ENCODE results near the gene KIF3A. TPM values are rescaled to one million over a fixed set of nuclear protein-coding genes. Genes with fewer than 3 reads are reported as not detected.
A peak's percentile ranks its signal among the peaks of the same experiment; 100 is the strongest.

Gene KIF3A
- 10 to 100 TPM in 2 of 10 donors, 1 to 10 TPM in 8; 6.5 to 12.2 (median 8.5) TPM for polyA plus RNA-seq (ENCODE audit: insufficient read length in 10 of 10)
- long read RNA-seq, donor 1: 0 reads
- long read RNA-seq, donor 2: 0 reads
- long read RNA-seq, donor 3: 0 reads
- long read RNA-seq, donor 4: 0 reads
- long read RNA-seq, donor 5: 0 reads
- long read RNA-seq, donor 6: 0 reads
- long read RNA-seq, donor 7: 0 reads
- long read RNA-seq, donor 8: 0 reads
- long read RNA-seq, donor 9: 0 reads

DNA sequence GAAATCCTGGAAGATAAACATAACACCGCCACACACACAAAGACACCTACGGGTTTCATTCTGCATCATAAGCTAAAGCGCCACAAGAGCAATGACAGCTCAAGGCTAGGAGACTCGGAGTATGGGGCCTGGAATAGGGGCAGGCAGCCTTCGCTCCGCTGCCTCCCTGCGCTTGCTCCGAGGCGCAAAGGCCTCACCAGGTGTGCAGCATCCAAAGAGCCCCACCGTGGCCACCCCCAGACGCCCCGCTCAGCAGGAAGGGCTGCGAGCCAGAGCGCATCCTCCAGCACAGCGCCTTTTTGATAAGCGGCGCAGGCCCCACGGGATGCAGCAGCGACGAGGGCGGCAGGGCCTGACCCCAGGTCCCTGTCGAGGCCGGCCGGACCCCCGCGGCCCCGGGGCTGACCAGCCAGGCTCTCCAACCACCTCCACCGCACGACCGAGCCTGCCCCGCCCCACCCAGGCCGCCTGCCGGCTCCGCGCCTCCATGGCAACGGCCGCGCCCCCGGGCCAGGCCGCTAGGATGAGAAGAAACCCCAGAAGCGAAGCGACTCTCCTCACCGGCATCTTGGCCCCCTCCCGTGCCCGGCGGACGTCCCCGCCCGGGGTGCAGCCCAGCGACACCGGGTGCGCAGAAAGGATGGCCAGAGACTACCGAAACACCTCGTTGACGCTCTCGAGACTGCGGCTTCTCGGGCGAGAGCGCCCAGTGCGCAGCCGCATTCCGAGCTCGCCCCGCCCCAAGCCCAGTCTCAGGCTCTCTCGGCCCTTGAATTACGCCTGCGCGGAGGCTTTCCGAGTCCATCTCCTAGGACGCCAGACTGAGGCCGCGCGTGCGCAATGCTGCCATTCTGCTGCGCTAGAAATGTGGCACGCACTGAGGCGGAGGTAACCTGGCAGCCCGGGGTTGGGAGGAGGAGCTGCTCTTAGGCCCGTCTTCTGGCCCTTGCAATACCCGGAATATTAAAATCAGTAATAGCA lies at the start of gene KIF3A:
Gene KIF3A, minus strand, starts transcription at position 694 of the 981 bp plus-strand sequence. Its CDS starts 127 bp downstream, at position 567.
- peak; percentile 94 to 98 (median 95) for DNase-seq

GRCh38 chr5:132787076-132787475 lies 49.7 kb upstream of the KIF3A start:
- DNase-seq: no peak

- DNase-seq: no peak
These were observed 48.5 kb upstream of the KIF3A start for GRCh38 chr5:132785864-132786263.

DNA sequence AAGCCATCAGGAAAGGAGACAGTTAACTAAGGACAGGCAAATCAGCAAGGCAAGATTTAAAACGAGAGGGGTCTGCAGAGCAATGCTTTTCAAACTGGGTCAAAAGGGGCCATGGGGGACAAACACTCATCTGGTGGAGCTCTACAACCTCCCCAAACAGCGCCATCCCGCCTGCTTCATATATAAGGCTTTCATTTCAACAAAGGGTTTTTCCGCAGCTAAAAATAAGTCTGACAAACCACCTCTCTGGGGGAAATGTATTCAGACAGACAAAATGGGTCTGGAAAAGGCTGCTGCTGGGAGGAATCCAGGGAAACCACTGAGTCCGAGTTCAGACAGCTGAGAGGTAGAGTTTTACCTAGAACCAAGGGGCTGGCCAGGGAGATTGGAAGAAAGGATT lies 48.0 kb upstream of the KIF3A start:
- DNase-seq: peak in 2 of 3 donors; percentile 46 to 56

GRCh38 chr5:132782101-132782500 lies 44.8 kb upstream of the KIF3A start:
- no peak for DNase-seq

DNA sequence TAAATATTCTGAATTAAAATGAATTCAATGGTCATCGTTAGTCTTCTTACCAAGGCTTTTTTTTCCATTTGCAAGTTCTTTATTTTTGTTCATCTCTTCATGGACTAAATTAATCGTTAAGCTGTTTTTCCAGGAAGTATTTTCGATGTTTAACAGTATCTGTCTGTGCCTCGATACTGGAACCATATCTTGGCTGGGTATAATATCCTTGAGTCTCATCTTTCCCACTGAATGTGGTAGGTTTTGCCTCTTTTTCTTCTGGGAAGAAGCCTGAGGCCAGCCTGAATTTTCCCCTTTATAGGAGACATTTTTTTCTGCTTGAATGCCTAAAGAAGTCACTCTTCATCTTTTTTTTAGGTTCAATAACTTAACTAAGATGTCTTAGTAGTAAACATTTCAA lies 43.7 kb upstream of the KIF3A start:
- no peak for DNase-seq

- no peak for DNase-seq
These were observed 43.2 kb upstream of the KIF3A start for GRCh38 chr5:132780577-132780976.

DNA sequence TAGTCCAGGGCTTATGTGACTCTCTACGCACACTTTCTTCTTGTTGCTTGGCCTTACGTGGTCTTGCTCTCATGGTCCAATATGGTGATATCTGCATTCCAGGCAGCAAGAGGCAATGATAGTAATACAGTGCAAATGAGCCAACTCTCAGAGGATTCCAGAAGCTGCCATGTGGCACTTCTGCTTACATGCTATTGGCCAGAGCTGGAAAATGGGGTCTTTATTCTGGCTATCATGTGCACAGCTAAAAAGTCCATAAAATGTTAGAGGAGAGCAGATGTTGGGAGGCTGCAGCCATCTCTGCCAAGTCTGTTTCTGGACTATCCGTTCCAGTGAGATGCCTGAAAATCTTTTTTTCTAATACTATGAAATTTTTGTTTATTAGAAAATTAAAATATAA lies 42.6 kb upstream of the KIF3A start:
- no peak for DNase-seq

GRCh38 chr5:132778856-132779255 lies 41.5 kb upstream of the KIF3A start:
- no peak for DNase-seq

- DNase-seq: no peak
These were observed 40.8 kb upstream of the KIF3A start for GRCh38 chr5:132778129-132778528.

DNA sequence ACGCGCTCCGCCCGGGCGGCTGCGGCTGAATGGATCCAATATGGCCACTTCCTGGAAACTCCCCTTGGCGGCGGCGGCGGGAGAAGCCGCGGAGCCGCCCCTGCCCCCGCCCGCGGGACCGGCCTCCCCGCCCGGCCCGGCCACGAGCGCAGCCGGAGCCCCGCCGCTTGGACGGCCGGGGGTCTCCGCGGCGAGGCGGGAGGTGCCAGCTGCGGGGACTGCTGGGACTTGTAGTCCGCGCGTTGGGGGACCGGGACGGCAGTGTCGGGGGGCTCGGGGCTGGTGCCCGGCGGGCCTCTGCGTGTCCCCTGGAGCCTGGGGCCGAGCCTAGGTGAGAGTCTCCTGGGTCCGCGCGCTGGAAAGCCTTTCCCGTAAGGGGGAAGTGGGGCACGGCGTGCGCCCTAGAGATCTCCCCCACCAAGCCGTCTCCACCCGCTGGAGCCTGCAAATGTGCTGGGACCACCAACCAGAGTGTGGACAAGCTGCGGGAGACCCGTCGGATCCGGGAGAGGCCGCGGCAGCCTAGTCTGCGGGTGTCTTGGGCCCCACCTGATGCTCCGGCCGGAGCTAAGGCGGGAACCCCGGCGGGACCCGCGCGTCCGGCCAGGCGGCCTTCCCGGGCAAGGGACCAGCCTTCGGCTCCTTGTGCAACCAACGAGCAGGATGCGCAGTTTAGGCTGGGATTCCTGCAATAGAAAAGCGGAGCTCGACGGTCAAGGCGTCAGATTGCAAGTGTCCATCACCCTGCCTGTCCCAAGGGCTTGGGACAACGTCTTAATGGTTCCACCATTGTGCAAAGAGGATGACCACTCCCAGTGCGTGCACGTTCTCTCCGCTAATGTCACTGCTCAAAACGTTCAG lies 40.1 kb upstream of the KIF3A start, which contains the start of gene SEPTIN8:
Gene SEPTIN8, minus strand, starts transcription at position 31 of the 861 bp plus-strand sequence. CDS start 102 bp downstream, outside the sequence.
- DNase-seq: peak; percentile 44 to 76 (median 62)

- DNase-seq: no peak
These were observed 39.5 kb upstream of the KIF3A start for GRCh38 chr5:132776938-132777208.

DNA sequence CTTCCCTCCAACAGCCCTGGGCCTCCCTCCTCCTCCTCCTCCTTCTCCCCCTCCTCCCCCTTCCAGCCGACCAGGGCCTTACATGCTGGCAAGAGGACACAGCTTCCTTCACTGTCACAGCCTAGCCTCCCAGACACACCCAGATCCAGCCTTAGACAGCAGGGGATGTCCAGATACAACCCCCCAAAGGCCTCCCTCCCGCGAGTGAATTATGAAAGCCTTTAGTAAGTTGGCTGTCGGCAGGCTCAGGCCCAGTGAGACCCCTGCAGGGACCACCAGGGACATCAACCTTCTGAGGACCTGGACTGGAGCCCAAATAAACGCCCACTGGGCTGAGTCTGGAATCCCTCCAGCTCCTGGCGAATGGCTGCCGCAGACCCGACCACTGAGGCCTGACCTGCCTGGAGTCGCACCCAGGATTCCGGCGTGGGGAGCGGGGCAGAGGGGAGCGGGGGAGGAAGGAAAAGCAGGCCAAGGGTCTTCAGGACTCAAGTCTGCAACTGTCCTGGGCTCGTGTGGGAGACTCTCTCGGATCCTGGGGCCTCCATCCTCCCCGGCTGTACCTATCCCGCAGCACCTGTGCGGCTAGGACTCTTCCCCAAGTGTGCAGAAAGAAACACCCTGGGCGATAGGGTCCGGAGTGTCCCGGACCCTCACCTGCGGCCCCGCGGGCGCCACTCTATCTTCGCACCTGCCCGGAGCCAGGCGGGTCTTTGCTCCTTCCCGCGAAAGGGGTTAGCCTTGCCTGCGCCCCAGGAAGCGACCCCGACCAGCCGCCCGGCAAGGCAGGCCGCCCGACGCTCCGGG lies 39.0 kb upstream of the KIF3A start:
- peak in 2 of 3 donors; percentile 58 to 77 for DNase-seq

DNA sequence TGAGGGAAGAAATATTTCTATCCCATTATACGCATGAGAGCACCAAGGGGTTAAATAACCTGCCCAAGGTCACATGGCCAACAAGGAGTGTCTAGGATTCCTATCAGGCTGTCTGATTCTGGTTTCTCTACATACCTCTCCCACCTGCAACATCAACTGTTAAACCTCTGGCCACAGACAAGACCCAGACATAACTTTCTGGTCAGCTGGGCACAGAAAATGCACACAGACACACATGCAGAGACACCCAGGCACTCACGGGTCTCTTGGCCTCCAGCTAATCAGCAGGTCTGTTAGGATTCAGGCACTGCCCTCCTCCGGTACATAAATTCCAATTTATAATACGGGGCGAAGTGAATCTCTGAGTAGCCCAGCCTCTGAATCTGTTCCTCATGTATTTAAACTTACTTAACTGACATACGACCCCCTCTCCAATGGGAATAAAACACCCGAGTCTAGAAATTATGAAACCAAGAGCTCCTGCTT lies 38.2 kb upstream of the KIF3A start:
- no peak for DNase-seq

GRCh38 chr5:132774896-132775295 lies 37.5 kb upstream of the KIF3A start:
- no peak for DNase-seq

- no peak for DNase-seq
These were observed 37.1 kb upstream of the KIF3A start for GRCh38 chr5:132774406-132774805.

- no peak for DNase-seq
These were observed 36.4 kb upstream of the KIF3A start for GRCh38 chr5:132773601-132774355.

GRCh38 chr5:132773114-132773513 lies 35.8 kb upstream of the KIF3A start:
- peak in 1 of 3 donors; percentile 24 for DNase-seq

- DNase-seq: no peak
These were observed 35.1 kb upstream of the KIF3A start for GRCh38 chr5:132772291-132773070.

Measured in muscle of back (tissue), 13 donors.